WTC11 (cell line): Measurements from ENCODE around the gene TUBGCP3. TPM values are rescaled to one million over a fixed set of nuclear protein-coding genes. Genes with fewer than 3 reads are reported as not detected.

Source experiments
- ATAC-seq: fragments of 200-7000 bp; cut with Tn5 transposase; 2 replicates; pipeline ENCODE4 v1.10.0; 2021; ENCODE audit warnings: mild to moderate bottlenecking, moderate library complexity
- CTCF ChIA-PET: fragments of 300-600 bp; sonication (Branson Sonifier 250); formaldehyde crosslinking; loops from one replicate; lab custom pipeline; 2021; ENCODE audit warnings: antibody characterized with exemption; lab: Charles Lee
- POLR2A ChIA-PET: fragments of 350-600 bp; sonication (Branson Sonifier 250); formaldehyde crosslinking; loops from one replicate; lab custom pipeline; 2021; ENCODE audit warnings: antibody characterized with exemption; lab: Charles Lee
- DNase-seq: peaks from one replicate; pipeline ENCODE4 v3.0.0; 2021; ENCODE audit warnings: low spot score
- H3K27ac Mint-ChIP-seq: 2 replicates; pipeline ENCODE4 v1.8.0; 2021; ENCODE audit warnings: mixed read lengths
- H3K27me3 Mint-ChIP-seq: 2 replicates; pipeline ENCODE4 v1.8.0; 2021; ENCODE audit warnings: low read depth, mild to moderate bottlenecking, moderate library complexity, mixed read lengths
- H3K36me3 Mint-ChIP-seq: 2 replicates; pipeline ENCODE4 v1.8.0; 2021; ENCODE audit warnings: mixed read lengths
- H3K4me1 Mint-ChIP-seq: 2 replicates; pipeline ENCODE4 v1.8.0; 2022; ENCODE audit warnings: mixed read lengths
- H3K4me3 Mint-ChIP-seq: 2 replicates; pipeline ENCODE4 v1.8.0; 2021; ENCODE audit warnings: mild to moderate bottlenecking, moderate library complexity, mixed read lengths
- H3K9me3 Mint-ChIP-seq: 2 replicates; pipeline ENCODE4 v1.8.0; 2021; ENCODE audit warnings: mixed read lengths
- AFF4 ChIP-seq: sonication (generic); formaldehyde crosslinking; IDR thresholded peaks from 2 replicates; pipeline ENCODE4 v1.8.1; 2023; ENCODE audit warnings: mild to moderate bottlenecking, missing genetic modification reagents, borderline replicate concordance
- ATF1 ChIP-seq: sonication (generic); formaldehyde crosslinking; IDR thresholded peaks from 2 replicates; pipeline ENCODE4 v1.8.1; 2023; ENCODE audit warnings: mild to moderate bottlenecking, moderate library complexity, missing genetic modification reagents
- ELF4 ChIP-seq: sonication (generic); formaldehyde crosslinking; IDR thresholded peaks from 2 replicates; pipeline ENCODE4 v1.8.1; 2022; ENCODE audit warnings: low read depth, mild to moderate bottlenecking, moderate library complexity, missing genetic modification reagents
- ESRRA ChIP-seq: sonication (generic); formaldehyde crosslinking; IDR thresholded peaks from 2 replicates; pipeline ENCODE4 v1.8.1; 2022; ENCODE audit warnings: mild to moderate bottlenecking, missing genetic modification reagents, borderline replicate concordance
- GABPB1 ChIP-seq: sonication (generic); formaldehyde crosslinking; IDR thresholded peaks from 2 replicates; pipeline ENCODE4 v1.8.1; 2023; ENCODE audit warnings: mild to moderate bottlenecking, missing genetic modification reagents
- IRF2 ChIP-seq: sonication (generic); formaldehyde crosslinking; IDR thresholded peaks from 2 replicates; pipeline ENCODE4 v1.8.0; 2022; ENCODE audit warnings: low read depth, missing genetic modification reagents, borderline replicate concordance
- MLX ChIP-seq: sonication (generic); formaldehyde crosslinking; IDR thresholded peaks from 2 replicates; pipeline ENCODE4 v1.8.1; 2023; ENCODE audit warnings: mild to moderate bottlenecking, missing genetic modification reagents, moderate library complexity
- MYBL2 ChIP-seq: sonication (generic); formaldehyde crosslinking; IDR thresholded peaks from 2 replicates; pipeline ENCODE4 v1.8.1; 2023; ENCODE audit warnings: mild to moderate bottlenecking, moderate library complexity, missing genetic modification reagents
- NR1H2 ChIP-seq: sonication (generic); formaldehyde crosslinking; IDR thresholded peaks from 2 replicates; pipeline ENCODE4 v1.9.0; 2021; ENCODE audit warnings: mild to moderate bottlenecking, moderate library complexity, missing genetic modification reagents
- OVOL2 ChIP-seq: fragments of 250-450 bp; sonication (Bioruptor Pico); IDR thresholded peaks from 2 replicates; pipeline ENCODE4 v1.9.0; 2021; ENCODE audit warnings: mild to moderate bottlenecking, borderline replicate concordance
- PRDM15 ChIP-seq: sonication (generic); formaldehyde crosslinking; IDR thresholded peaks from 2 replicates; pipeline ENCODE4 v1.8.0; 2022; ENCODE audit warnings: missing genetic modification reagents
- SMAD4 ChIP-seq: sonication (generic); formaldehyde crosslinking; IDR thresholded peaks from 2 replicates; pipeline ENCODE4 v1.8.0; 2022; ENCODE audit warnings: mild to moderate bottlenecking, missing genetic modification reagents
- STAT6 ChIP-seq: sonication (generic); formaldehyde crosslinking; conservative IDR thresholded peaks from 2 replicates; pipeline ENCODE4 v1.8.1; 2023; ENCODE audit warnings: mild to moderate bottlenecking, low read depth, missing genetic modification reagents, moderate library complexity
- TCF7 ChIP-seq: sonication (generic); formaldehyde crosslinking; IDR thresholded peaks from 2 replicates; pipeline ENCODE4 v1.8.0; 2022; ENCODE audit warnings: mild to moderate bottlenecking, low read depth, missing genetic modification reagents, moderate library complexity
- TEAD4 ChIP-seq: sonication (generic); formaldehyde crosslinking; IDR thresholded peaks from 2 replicates; pipeline ENCODE4 v1.8.0; 2022; ENCODE audit warnings: mild to moderate bottlenecking, missing genetic modification reagents
- ZBTB21 ChIP-seq: sonication (generic); formaldehyde crosslinking; IDR thresholded peaks from 2 replicates; pipeline ENCODE4 v1.8.1; 2023; ENCODE audit warnings: mild to moderate bottlenecking, missing genetic modification reagents, borderline replicate concordance
- ZMAT4 ChIP-seq: fragments of 250-450 bp; sonication (Bioruptor Pico); IDR thresholded peaks from 2 replicates; pipeline ENCODE4 v1.9.0; 2021; ENCODE audit warnings: mild to moderate bottlenecking
- ZNF121 ChIP-seq: sonication (generic); formaldehyde crosslinking; IDR thresholded peaks from 2 replicates; pipeline ENCODE4 v1.8.0; 2023; ENCODE audit warnings: missing genetic modification reagents
- ZNF232 ChIP-seq: sonication (generic); formaldehyde crosslinking; IDR thresholded peaks from 2 replicates; pipeline ENCODE4 v1.8.0; 2022; ENCODE audit warnings: mild to moderate bottlenecking, missing genetic modification reagents
- ZNF263 ChIP-seq: sonication (generic); formaldehyde crosslinking; IDR thresholded peaks from 2 replicates; pipeline ENCODE4 v1.8.1; 2022; ENCODE audit warnings: low read depth, mild to moderate bottlenecking, moderate library complexity, missing genetic modification reagents
- total RNA-seq: library from RNA; stranded (reverse); gene quantifications from 3 replicates; pipeline ENCODE4 v1.2.3, GENCODE V29; 2021

TUBGCP3 gene
- total RNA-seq, 1 experiment from 2014 or later: 29.9 TPM

- DNase-seq (no peak), ATAC-seq (no peak; the same call in 1 of the 2 replicates)
- Mint-ChIP-seq H3K9me3 (no peaks in the 10 kb centered on the region; the same call in 1 of the 2 replicates), H3K4me3 (no peak overlapping the region), H3K4me1 (no peaks in the 10 kb centered on the region), H3K27ac (no peak overlapping the region), H3K36me3 (no peaks in the 10 kb centered on the region), H3K27me3 (no peaks in the 10 kb centered on the region)
- TF ChIP-seq ZBTB21 (CRISPR knock-in tag) (no peak), ZMAT4 (CRISPR knock-in tag) (no peak), NR1H2 (no peak), ZNF121 (no peak), STAT6 (CRISPR knock-in tag) (no peak), ZNF232 (CRISPR knock-in tag) (no peak)
- ChIA-PET CTCF (interaction anchor here (0.7 to 1.5 kb wide), 2 partner anchors 32 to 35 kb away, joined by 3 to 4 read pairs; no protein-coding TSS in a partner anchor), POLR2A (no interaction called here)
These were observed 113.1 kb downstream of the TUBGCP3 start for GRCh38 chr13:112474869-112475268.

GRCh38 chr13:112473818-112474217, 114.1 kb downstream of the TUBGCP3 start:
- TF ChIP-seq SMAD4 (CRISPR knock-in tag) (no peak), IRF2 (CRISPR knock-in tag) (no peak), ELF4 (no peak), MLX (no peak), ATF1 (no peak)
- Mint-ChIP-seq H3K27ac (no peak overlapping the region), H3K36me3 (no peaks in the 10 kb centered on the region), H3K4me1 (no peaks in the 10 kb centered on the region), H3K9me3 (no peaks in the 10 kb centered on the region; the same call in 1 of the 2 replicates), H3K4me3 (no peak overlapping the region), H3K27me3 (no peaks in the 10 kb centered on the region)
- DNase-seq (no peak), ATAC-seq (no peak)
- CTCF ChIA-PET: interaction anchor here (1.5 kb wide), 1 partner anchor 36 kb away, joined by 4 read pairs; no protein-coding TSS in a partner anchor
- POLR2A ChIA-PET: no interaction called here

GRCh38 chr13:112469071-112469745, 118.7 kb downstream of the TUBGCP3 start:
- Mint-ChIP-seq H3K9me3 (no peaks in the 10 kb centered on the region; the same call in 1 of the 2 replicates), H3K4me1 (no peaks in the 10 kb centered on the region), H3K27me3 (no peaks in the 10 kb centered on the region), H3K27ac (no peak overlapping the region), H3K36me3 (no peaks in the 10 kb centered on the region), H3K4me3 (no peak overlapping the region)
- DNase-seq (no peak), ATAC-seq (no peak)
- CTCF ChIA-PET: no interaction called here
- POLR2A ChIA-PET: no interaction called here
- no peak for TF ChIP-seq ZNF263 (CRISPR knock-in tag)
- no peak for TF ChIP-seq TCF7
- TF ChIP-seq PRDM15 (CRISPR knock-in tag): no peak
- TF ChIP-seq MYBL2 (CRISPR knock-in tag): no peak
- no peak for TF ChIP-seq ESRRA
- no peak for TF ChIP-seq TEAD4 (CRISPR knock-in tag)
- TF ChIP-seq OVOL2: no peak
- TF ChIP-seq AFF4 (CRISPR knock-in tag): no peak
- no peak for TF ChIP-seq SMAD4 (CRISPR knock-in tag)
- no peak for TF ChIP-seq GABPB1
